Panc1 (cell line): ENCODE measurements around the gene SPPL2C. TPM values are rescaled to one million over a fixed set of nuclear protein-coding genes. Genes with fewer than 3 reads are reported as not detected.

ENCODE experiments used
- ATAC-seq: fragments of 200-7000 bp; cut with Tn5 transposase; 2 replicates; pipeline ENCODE4 v1.9.1; 2020; ENCODE audit warnings: mild to moderate bottlenecking, moderate library complexity
- BruUV-seq: library from RNA; stranded (reverse); fragments of 400-500 nt; replicated peaks from 2 replicates; lab custom pipeline; 2021; lab: Mats Ljungman, UMichigan
- CTCF ChIA-PET: fragments of 300-600 bp; sonication (Branson Sonifier 250); formaldehyde crosslinking; loops from one replicate; lab custom pipeline; 2022; ENCODE audit warnings: antibody characterized with exemption; lab: Charles Lee
- POLR2A ChIA-PET: fragments of 300-600 bp; sonication (Branson Sonifier 250); formaldehyde crosslinking; loops from one replicate; lab custom pipeline; 2022; ENCODE audit warnings: antibody characterized with exemption; lab: Charles Lee
- DNase-seq: peaks from one replicate; pipeline ENCODE4 v3.0.0-alpha.2; 2010; ENCODE audit warnings: low read depth, low spot score
- H3K27ac ChIP-seq: 2 replicates; pipeline ENCODE4 v1.5.1; 2011; ENCODE audit warnings: mild to moderate bottlenecking, low read length, inconsistent platforms
- H3K27me3 ChIP-seq: fragments of 200-500 bp; sonication (Bioruptor generic); 2 replicates; pipeline ENCODE4 v1.6.0; 2014; ENCODE audit warnings: low read length, inconsistent platforms; ENCODE audit not compliant: control insufficient read depth, insufficient read depth
- H3K36me3 ChIP-seq: fragments of 200-500 bp; sonication (Bioruptor generic); 2 replicates; pipeline ENCODE4 v1.5.1; 2014; ENCODE audit warnings: inconsistent platforms, mild to moderate bottlenecking, low read length, moderate library complexity; ENCODE audit not compliant: control insufficient read depth, insufficient read depth
- H3K4me1 ChIP-seq: 2 replicates; pipeline ENCODE4 v1.5.1; 2011; ENCODE audit warnings: inconsistent platforms, mild to moderate bottlenecking, low read length, moderate library complexity; ENCODE audit not compliant: control insufficient read depth, insufficient read depth
- H3K4me3 ChIP-seq, 2 experiments: 2 replicates each; pipeline ENCODE4 v1.5.1; 2011 to 2012; ENCODE audit warnings: low read depth in 2 of 2, low read length in 2 of 2, mild to moderate bottlenecking in 2 of 2, inconsistent platforms in 1 of 2, moderate library complexity in 1 of 2
- H3K9me3 ChIP-seq: fragments of 200-500 bp; sonication (Bioruptor generic); 2 replicates; pipeline ENCODE4 v1.5.1; 2014; ENCODE audit warnings: low read depth, mild to moderate bottlenecking, inconsistent platforms, low read length, moderate library complexity; ENCODE audit not compliant: control insufficient read depth, insufficient read depth
- POLR2AphosphoS5 ChIP-seq: IDR thresholded peaks from 2 replicates; pipeline ENCODE4 v1.6.1; 2012; ENCODE audit warnings: mild to moderate bottlenecking, low read depth, low read length, moderate library complexity
- SIN3A ChIP-seq: IDR thresholded peaks from 2 replicates; pipeline ENCODE4 v1.6.1; 2012; ENCODE audit warnings: low read depth, mild to moderate bottlenecking, low read length, moderate library complexity, borderline replicate concordance; ENCODE audit not compliant: insufficient read depth
- TCF7L2 ChIP-seq: IDR thresholded peaks from 2 replicates; pipeline ENCODE4 v1.6.1; 2011; ENCODE audit warnings: mild to moderate bottlenecking, low read depth, low read length, inconsistent platforms
- in situ Hi-C: cut with HindIII; loops from 2 replicates; pipeline ENCODE4 v1.10.0; 2016; ENCODE audit warnings: low sequenced_read_pairs, low pct_unique_long_range_greater_than_20kb
- intact Hi-C: fragments of 100-400 bp; cut with micrococcal nuclease; formaldehyde crosslinking; loops from one replicate; pipeline ENCODE4 v1.10.0; 2022; ENCODE audit not compliant: unreplicated experiment
- total RNA-seq: library from RNA; stranded (reverse); gene quantifications from one replicate; pipeline ENCODE4 v1.2.1, GENCODE V29; 2021; ENCODE audit not compliant: unreplicated experiment
- TF ChIP-seq, protein P1 (sequence below): fragments of 450-650 bp; IDR thresholded peaks from 2 replicates; pipeline ENCODE4 v1.5.1; 2017; ENCODE audit warnings: mild to moderate bottlenecking
- TF ChIP-seq, protein P2 (sequence below), 2 experiments: IDR thresholded peaks; 2 replicates each; pipeline ENCODE4 v1.6.1; 2011 to 2012; ENCODE audit warnings: low read depth in 2 of 2, control low read depth in 1 of 2, low read length in 1 of 2, mild to moderate bottlenecking in 1 of 2, moderate library complexity in 1 of 2; ENCODE audit not compliant: insufficient read depth in 1 of 2

The SPPL2C gene
- total RNA-seq, 1 experiment from 2014 or later: not detected

DNA sequence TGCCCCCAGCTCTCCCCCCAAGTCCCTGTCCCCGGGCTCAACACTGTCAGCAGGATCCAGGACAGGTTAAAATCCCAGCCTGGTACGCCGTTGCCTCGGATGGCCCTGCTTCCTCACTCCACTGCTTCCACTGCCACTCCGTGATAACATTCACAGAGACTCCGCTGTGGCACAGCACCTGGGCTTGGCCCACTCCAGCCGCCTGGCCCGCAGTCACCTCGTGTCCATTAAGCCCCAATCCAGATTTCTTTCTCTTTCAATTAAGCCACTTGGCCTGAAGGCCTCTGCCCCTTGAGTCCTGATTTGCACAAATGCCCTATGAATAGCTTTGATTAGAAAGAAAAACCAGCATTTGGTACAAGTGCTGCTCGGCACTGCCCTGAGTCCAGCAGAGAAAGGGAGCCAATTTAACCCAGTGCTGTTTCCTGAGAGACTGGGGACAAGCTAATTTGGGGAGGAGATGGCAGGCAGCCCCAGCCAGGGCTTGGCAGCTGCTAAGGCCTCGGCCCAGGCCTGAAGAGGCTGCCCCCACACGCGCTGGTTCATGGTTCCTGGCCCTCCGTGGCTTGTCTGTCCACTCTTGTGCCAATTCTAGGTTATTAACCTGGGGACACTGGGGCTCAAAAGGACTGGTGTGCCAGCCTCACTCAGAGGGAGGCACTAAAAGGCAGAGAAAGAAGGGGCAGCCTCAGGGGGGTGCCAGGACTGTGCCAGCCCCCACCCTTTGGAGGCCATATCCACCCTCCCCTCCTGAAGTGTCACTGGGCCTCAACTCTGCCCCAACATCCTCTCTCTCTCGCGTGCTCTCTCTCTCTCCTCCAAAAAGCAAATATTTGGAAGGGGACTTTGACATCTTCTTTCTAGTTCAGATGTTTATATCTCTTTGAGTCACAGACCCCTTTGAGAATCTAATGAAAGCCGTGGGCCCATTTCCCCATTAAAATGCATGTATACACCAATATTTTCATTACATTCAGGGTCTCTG lies 29.8 kb upstream of the SPPL2C start:
- ChIA-PET POLR2A (no interaction called here), CTCF (no interaction called here)
- TF ChIP-seq TCF7L2 (no peak), POLR2AphosphoS5 (no peak)
- TF ChIP-seq, protein P1, sequence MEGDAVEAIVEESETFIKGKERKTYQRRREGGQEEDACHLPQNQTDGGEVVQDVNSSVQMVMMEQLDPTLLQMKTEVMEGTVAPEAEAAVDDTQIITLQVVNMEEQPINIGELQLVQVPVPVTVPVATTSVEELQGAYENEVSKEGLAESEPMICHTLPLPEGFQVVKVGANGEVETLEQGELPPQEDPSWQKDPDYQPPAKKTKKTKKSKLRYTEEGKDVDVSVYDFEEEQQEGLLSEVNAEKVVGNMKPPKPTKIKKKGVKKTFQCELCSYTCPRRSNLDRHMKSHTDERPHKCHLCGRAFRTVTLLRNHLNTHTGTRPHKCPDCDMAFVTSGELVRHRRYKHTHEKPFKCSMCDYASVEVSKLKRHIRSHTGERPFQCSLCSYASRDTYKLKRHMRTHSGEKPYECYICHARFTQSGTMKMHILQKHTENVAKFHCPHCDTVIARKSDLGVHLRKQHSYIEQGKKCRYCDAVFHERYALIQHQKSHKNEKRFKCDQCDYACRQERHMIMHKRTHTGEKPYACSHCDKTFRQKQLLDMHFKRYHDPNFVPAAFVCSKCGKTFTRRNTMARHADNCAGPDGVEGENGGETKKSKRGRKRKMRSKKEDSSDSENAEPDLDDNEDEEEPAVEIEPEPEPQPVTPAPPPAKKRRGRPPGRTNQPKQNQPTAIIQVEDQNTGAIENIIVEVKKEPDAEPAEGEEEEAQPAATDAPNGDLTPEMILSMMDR: no peak
- TF ChIP-seq, protein P2, sequence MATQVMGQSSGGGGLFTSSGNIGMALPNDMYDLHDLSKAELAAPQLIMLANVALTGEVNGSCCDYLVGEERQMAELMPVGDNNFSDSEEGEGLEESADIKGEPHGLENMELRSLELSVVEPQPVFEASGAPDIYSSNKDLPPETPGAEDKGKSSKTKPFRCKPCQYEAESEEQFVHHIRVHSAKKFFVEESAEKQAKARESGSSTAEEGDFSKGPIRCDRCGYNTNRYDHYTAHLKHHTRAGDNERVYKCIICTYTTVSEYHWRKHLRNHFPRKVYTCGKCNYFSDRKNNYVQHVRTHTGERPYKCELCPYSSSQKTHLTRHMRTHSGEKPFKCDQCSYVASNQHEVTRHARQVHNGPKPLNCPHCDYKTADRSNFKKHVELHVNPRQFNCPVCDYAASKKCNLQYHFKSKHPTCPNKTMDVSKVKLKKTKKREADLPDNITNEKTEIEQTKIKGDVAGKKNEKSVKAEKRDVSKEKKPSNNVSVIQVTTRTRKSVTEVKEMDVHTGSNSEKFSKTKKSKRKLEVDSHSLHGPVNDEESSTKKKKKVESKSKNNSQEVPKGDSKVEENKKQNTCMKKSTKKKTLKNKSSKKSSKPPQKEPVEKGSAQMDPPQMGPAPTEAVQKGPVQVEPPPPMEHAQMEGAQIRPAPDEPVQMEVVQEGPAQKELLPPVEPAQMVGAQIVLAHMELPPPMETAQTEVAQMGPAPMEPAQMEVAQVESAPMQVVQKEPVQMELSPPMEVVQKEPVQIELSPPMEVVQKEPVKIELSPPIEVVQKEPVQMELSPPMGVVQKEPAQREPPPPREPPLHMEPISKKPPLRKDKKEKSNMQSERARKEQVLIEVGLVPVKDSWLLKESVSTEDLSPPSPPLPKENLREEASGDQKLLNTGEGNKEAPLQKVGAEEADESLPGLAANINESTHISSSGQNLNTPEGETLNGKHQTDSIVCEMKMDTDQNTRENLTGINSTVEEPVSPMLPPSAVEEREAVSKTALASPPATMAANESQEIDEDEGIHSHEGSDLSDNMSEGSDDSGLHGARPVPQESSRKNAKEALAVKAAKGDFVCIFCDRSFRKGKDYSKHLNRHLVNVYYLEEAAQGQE (IDR thresholded peaks at IDR 0.05; ENCODE audit: insufficient read depth in 1 of 2, low read depth in 2 of 2, low read length in 1 of 2): no peak
- H3K36me3 ChIP-seq: no peaks in the 10 kb centered on the region
- no peak overlapping the region for H3K27ac ChIP-seq
- no peaks in the 10 kb centered on the region for H3K9me3 ChIP-seq
- intact Hi-C loops (no loop called here), in situ Hi-C loops (no loop called here)
- H3K27me3 ChIP-seq: no peaks in the 10 kb centered on the region
- H3K4me1 ChIP-seq: no peaks in the 10 kb centered on the region
- H3K4me3 ChIP-seq: no peak overlapping the region
- ATAC-seq: no peak
- BruUV-seq: no TSS peak
- DNase-seq: no peak

DNA sequence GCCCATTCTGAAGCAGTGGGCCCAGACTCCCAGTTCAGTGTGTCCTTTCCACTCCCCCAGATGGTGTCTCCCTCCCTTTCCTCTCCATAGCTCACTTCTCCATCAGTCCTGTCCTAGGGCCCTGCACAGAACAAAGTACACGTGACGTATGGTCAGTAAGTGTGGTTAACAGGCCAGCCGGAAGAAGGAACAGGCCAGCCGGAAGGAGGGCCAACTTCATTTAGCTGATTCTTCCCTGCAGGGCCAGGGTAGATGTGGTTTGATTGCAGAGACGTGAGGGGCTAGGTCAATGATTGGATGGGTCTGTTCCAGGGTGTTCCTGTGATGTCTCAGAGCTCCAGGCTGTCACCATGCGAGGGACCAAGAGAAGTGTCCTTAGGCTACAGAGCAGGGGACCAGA lies 28.9 kb upstream of the SPPL2C start:
- intact Hi-C loops: no loop called here

More for the DNA sequence above, 28.9 kb upstream of the SPPL2C start:
- no peaks in the 10 kb centered on the region for H3K27me3 ChIP-seq
- no peak for DNase-seq
- no peak overlapping the region for H3K27ac ChIP-seq
- CTCF ChIA-PET: no interaction called here
- no peak overlapping the region for H3K4me3 ChIP-seq
- no peaks in the 10 kb centered on the region for H3K9me3 ChIP-seq
- ATAC-seq: no peak
- TF ChIP-seq, protein P2 (IDR thresholded peaks at IDR 0.05; ENCODE audit: insufficient read depth in 1 of 2, low read depth in 2 of 2, low read length in 1 of 2): no peak
- TF ChIP-seq POLR2AphosphoS5 (no peak), SIN3A (no peak), TCF7L2 (no peak)
- POLR2A ChIA-PET: no interaction called here
- no peaks in the 10 kb centered on the region for H3K36me3 ChIP-seq
- no peaks in the 10 kb centered on the region for H3K4me1 ChIP-seq
- no TSS peak for BruUV-seq
- in situ Hi-C loops: no loop called here
